ENCODE results near the gene DIAPH1. TPM values are rescaled to one million over a fixed set of nuclear protein-coding genes. Genes with fewer than 3 reads are reported as not detected.
A peak's percentile ranks its signal among the peaks of the same experiment; 100 is the strongest.

The DIAPH1 gene
- total and polyA plus RNA-seq, 8 donors: 18.0 to 181 (median 76.6) TPM

GRCh38 chr5:141494761-141495452 lies 123.9 kb downstream of the DIAPH1 start:
- peak in 1 of 2 donors; percentile 59 for DNase-seq
- Histone ChIP-seq H3K4me3 (no peak overlapping the region), H3K4me1 (peaks cover 12 to 41% (median 27%) of the 10 kb centered on the region in 4 donors), H3K27me3 (peaks cover 0 to 64% (median 28%) of the 10 kb centered on the region in 3 donors), H3K9me3 (peaks cover 0 to 12% (median 0%) of the 10 kb centered on the region in 4 donors), H3K27ac (peak overlapping the region in 2 of 5 donors; percentile 3 to 10), H3K36me3 (peaks cover 0 to 40% (median 14%) of the 10 kb centered on the region in 4 donors)
- 40 to 63% (median 52%) methylated on average over 17 to 22 of the region's 22 CpGs for WGBS, 5 donors
- TF ChIP-seq POLR2AphosphoS5 (IDR thresholded peaks at IDR 0.05): no peak
- TF ChIP-seq POLR2A (IDR thresholded peaks at IDR 0.05): no peak
- no peak for TF ChIP-seq CTCF (IDR thresholded peaks at IDR 0.05)
- TF ChIP-seq EP300 (IDR thresholded peaks at IDR 0.05): no peak
- intact Hi-C loops (cut with DNase I; ENCODE audit: low total_unique reads): no loop called here

GRCh38 chr5:141493500-141494422 lies 125.0 kb downstream of the DIAPH1 start:
- 64 to 93% (median 68%) methylated on average over 5 to 10 of the region's 10 CpGs for WGBS, 5 donors
- H3K9me3 ChIP-seq: peaks cover 0 to 12% (median 0%) of the 10 kb centered on the region in 4 donors
- no peak overlapping the region for H3K4me3 ChIP-seq
- H3K4me1 ChIP-seq: peaks cover 12 to 44% (median 30%) of the 10 kb centered on the region in 4 donors
- no peak for DNase-seq
- H3K27me3 ChIP-seq: peaks cover 0 to 75% (median 28%) of the 10 kb centered on the region in 3 donors
- peak overlapping the region in 1 of 5 donors; percentile 4 for H3K27ac ChIP-seq
- H3K36me3 ChIP-seq: peaks cover 0 to 51% (median 12%) of the 10 kb centered on the region in 4 donors
- intact Hi-C loops (cut with DNase I; ENCODE audit: low total_unique reads): no loop called here
- TF ChIP-seq POLR2AphosphoS5 (IDR thresholded peaks at IDR 0.05) (no peak), CTCF (IDR thresholded peaks at IDR 0.05) (no peak), POLR2A (IDR thresholded peaks at IDR 0.05) (no peak), EP300 (IDR thresholded peaks at IDR 0.05) (no peak)

GRCh38 chr5:141492168-141492885 lies 126.5 kb downstream of the DIAPH1 start:
- Histone ChIP-seq H3K9me3 (peaks cover 0 to 12% (median 0%) of the 10 kb centered on the region in 4 donors), H3K36me3 (peaks cover 0 to 43% (median 9%) of the 10 kb centered on the region in 4 donors), H3K27ac (no peak overlapping the region), H3K27me3 (peaks cover 0 to 80% (median 28%) of the 10 kb centered on the region in 3 donors), H3K4me1 (peaks cover 12 to 50% (median 30%) of the 10 kb centered on the region in 4 donors), H3K4me3 (peak overlapping the region in 3 of 4 donors; percentile 2 to 39 (median 23))
- TF ChIP-seq POLR2AphosphoS5 (IDR thresholded peaks at IDR 0.05) (no peak), POLR2A (IDR thresholded peaks at IDR 0.05) (no peak), CTCF (IDR thresholded peaks at IDR 0.05) (no peak), EP300 (IDR thresholded peaks at IDR 0.05) (no peak)
- peak in 1 of 2 donors; percentile 64 for DNase-seq
- intact Hi-C loops (cut with DNase I; ENCODE audit: low total_unique reads): no loop called here
- WGBS, 5 donors: 19 to 40% (median 34%) methylated on average over 46 to 68 of the region's 68 CpGs
